Panc1 (cell line): ENCODE data around the gene SIM2. TPM values are rescaled to one million over a fixed set of nuclear protein-coding genes. Genes with fewer than 3 reads are reported as not detected.

Experiments used
- ATAC-seq: fragments of 200-7000 bp; cut with Tn5 transposase; 2 replicates; pipeline ENCODE4 v1.9.1; 2020; ENCODE audit warnings: mild to moderate bottlenecking, moderate library complexity
- BruUV-seq: library from RNA; stranded (reverse); fragments of 400-500 nt; replicated peaks from 2 replicates; lab custom pipeline; 2021; lab: Mats Ljungman, UMichigan
- CTCF ChIA-PET: fragments of 300-600 bp; sonication (Branson Sonifier 250); formaldehyde crosslinking; loops from one replicate; lab custom pipeline; 2022; ENCODE audit warnings: antibody characterized with exemption; lab: Charles Lee
- POLR2A ChIA-PET: fragments of 300-600 bp; sonication (Branson Sonifier 250); formaldehyde crosslinking; loops from one replicate; lab custom pipeline; 2022; ENCODE audit warnings: antibody characterized with exemption; lab: Charles Lee
- DNase-seq: peaks from one replicate; pipeline ENCODE4 v3.0.0-alpha.2; 2010; ENCODE audit warnings: low read depth, low spot score
- H3K27ac ChIP-seq: 2 replicates; pipeline ENCODE4 v1.5.1; 2011; ENCODE audit warnings: mild to moderate bottlenecking, low read length, inconsistent platforms
- H3K27me3 ChIP-seq: fragments of 200-500 bp; sonication (Bioruptor generic); 2 replicates; pipeline ENCODE4 v1.6.0; 2014; ENCODE audit warnings: low read length, inconsistent platforms; ENCODE audit not compliant: control insufficient read depth, insufficient read depth
- H3K36me3 ChIP-seq: fragments of 200-500 bp; sonication (Bioruptor generic); 2 replicates; pipeline ENCODE4 v1.5.1; 2014; ENCODE audit warnings: inconsistent platforms, mild to moderate bottlenecking, low read length, moderate library complexity; ENCODE audit not compliant: control insufficient read depth, insufficient read depth
- H3K4me1 ChIP-seq: 2 replicates; pipeline ENCODE4 v1.5.1; 2011; ENCODE audit warnings: inconsistent platforms, mild to moderate bottlenecking, low read length, moderate library complexity; ENCODE audit not compliant: control insufficient read depth, insufficient read depth
- H3K4me3 ChIP-seq, 2 experiments: 2 replicates each; pipeline ENCODE4 v1.5.1; 2011 to 2012; ENCODE audit warnings: low read depth in 2 of 2, low read length in 2 of 2, mild to moderate bottlenecking in 2 of 2, inconsistent platforms in 1 of 2, moderate library complexity in 1 of 2
- H3K9me3 ChIP-seq: fragments of 200-500 bp; sonication (Bioruptor generic); 2 replicates; pipeline ENCODE4 v1.5.1; 2014; ENCODE audit warnings: low read depth, mild to moderate bottlenecking, inconsistent platforms, low read length, moderate library complexity; ENCODE audit not compliant: control insufficient read depth, insufficient read depth
- CTCF ChIP-seq: fragments of 450-650 bp; IDR thresholded peaks from 2 replicates; pipeline ENCODE4 v1.5.1; 2017; ENCODE audit warnings: mild to moderate bottlenecking
- POLR2AphosphoS5 ChIP-seq: IDR thresholded peaks from 2 replicates; pipeline ENCODE4 v1.6.1; 2012; ENCODE audit warnings: mild to moderate bottlenecking, low read depth, low read length, moderate library complexity
- REST ChIP-seq, 2 experiments: IDR thresholded peaks; 2 replicates each; pipeline ENCODE4 v1.6.1; 2011 to 2012; ENCODE audit warnings: low read depth in 2 of 2, control low read depth in 1 of 2, low read length in 1 of 2, mild to moderate bottlenecking in 1 of 2, moderate library complexity in 1 of 2; ENCODE audit not compliant: insufficient read depth in 1 of 2
- SIN3A ChIP-seq: IDR thresholded peaks from 2 replicates; pipeline ENCODE4 v1.6.1; 2012; ENCODE audit warnings: low read depth, mild to moderate bottlenecking, low read length, moderate library complexity, borderline replicate concordance; ENCODE audit not compliant: insufficient read depth
- TCF7L2 ChIP-seq: IDR thresholded peaks from 2 replicates; pipeline ENCODE4 v1.6.1; 2011; ENCODE audit warnings: mild to moderate bottlenecking, low read depth, low read length, inconsistent platforms
- in situ Hi-C: cut with HindIII; loops from 2 replicates; pipeline ENCODE4 v1.10.0; 2016; ENCODE audit warnings: low sequenced_read_pairs, low pct_unique_long_range_greater_than_20kb
- intact Hi-C: fragments of 100-400 bp; cut with micrococcal nuclease; formaldehyde crosslinking; loops from one replicate; pipeline ENCODE4 v1.10.0; 2022; ENCODE audit not compliant: unreplicated experiment
- total RNA-seq: library from RNA; stranded (reverse); gene quantifications from one replicate; pipeline ENCODE4 v1.2.1, GENCODE V29; 2021; ENCODE audit not compliant: unreplicated experiment

SIM2 gene
- total RNA-seq, 1 experiment from 2014 or later: 11.5 TPM

GRCh38 chr21:36786186-36786585, 87.3 kb downstream of the SIM2 start:
- no peak overlapping the region for H3K27ac ChIP-seq
- in situ Hi-C loops: no loop called here
- no peaks in the 10 kb centered on the region for H3K36me3 ChIP-seq
- no peaks in the 10 kb centered on the region for H3K27me3 ChIP-seq
- ChIA-PET CTCF (no interaction called here), POLR2A (no interaction called here)
- BruUV-seq: no TSS peak
- ATAC-seq (no peak), DNase-seq (no peak)
- peaks cover 11% of the 10 kb centered on the region; the same call in 1 of the 2 replicates for H3K4me1 ChIP-seq
- no peaks in the 10 kb centered on the region for H3K9me3 ChIP-seq
- intact Hi-C loops: no loop called here
- TF ChIP-seq CTCF (no peak), REST (IDR thresholded peaks at IDR 0.05; ENCODE audit: insufficient read depth in 1 of 2, low read depth in 2 of 2, low read length in 1 of 2) (no peak), TCF7L2 (no peak), POLR2AphosphoS5 (no peak), SIN3A (no peak)
- H3K4me3 ChIP-seq: no peak overlapping the region

- Histone ChIP-seq H3K27me3 (no peaks in the 10 kb centered on the region), H3K36me3 (no peaks in the 10 kb centered on the region), H3K27ac (no peak overlapping the region; the same call in 1 of the 2 replicates), H3K9me3 (no peaks in the 10 kb centered on the region), H3K4me3 (peak overlapping the region in 1 of 2 experiments; percentile 18; a peak in 2 of 4 replicates), H3K4me1 (peaks cover 11% of the 10 kb centered on the region; the same call in 1 of the 2 replicates)
- TF ChIP-seq POLR2AphosphoS5: no peak
- no peak for TF ChIP-seq SIN3A
- peak; percentile 19; the same call in 1 of the 2 replicates for TF ChIP-seq TCF7L2
- no peak for TF ChIP-seq REST (IDR thresholded peaks at IDR 0.05; ENCODE audit: insufficient read depth in 1 of 2, low read depth in 2 of 2, low read length in 1 of 2)
- no peak for TF ChIP-seq CTCF
- DNase-seq (no peak), ATAC-seq (peak; percentile 87)
- in situ Hi-C loops: no loop called here
- ChIA-PET POLR2A (no interaction called here), CTCF (no interaction called here)
- no TSS peak for BruUV-seq
- intact Hi-C loops: no loop called here
These were observed 89.3 kb downstream of the SIM2 start for GRCh38 chr21:36788120-36788638.
